Stromal cell of bone marrow (primary cell): Measurements from ENCODE around the gene TRNAU1AP.
A peak's percentile ranks its signal among the peaks of the same experiment; 100 is the strongest.
"Not testable (repeated sequence)": the region's sequence is repeated elsewhere in the genome, so short reads cannot be mapped to it uniquely, and the experiment has no call there.

Experiments used
- DNase-seq: peaks from one replicate; pipeline ENCODE4 v3.0.0-alpha.2; 2012; ENCODE audit warnings: low read depth

The TRNAU1AP gene

DNA sequence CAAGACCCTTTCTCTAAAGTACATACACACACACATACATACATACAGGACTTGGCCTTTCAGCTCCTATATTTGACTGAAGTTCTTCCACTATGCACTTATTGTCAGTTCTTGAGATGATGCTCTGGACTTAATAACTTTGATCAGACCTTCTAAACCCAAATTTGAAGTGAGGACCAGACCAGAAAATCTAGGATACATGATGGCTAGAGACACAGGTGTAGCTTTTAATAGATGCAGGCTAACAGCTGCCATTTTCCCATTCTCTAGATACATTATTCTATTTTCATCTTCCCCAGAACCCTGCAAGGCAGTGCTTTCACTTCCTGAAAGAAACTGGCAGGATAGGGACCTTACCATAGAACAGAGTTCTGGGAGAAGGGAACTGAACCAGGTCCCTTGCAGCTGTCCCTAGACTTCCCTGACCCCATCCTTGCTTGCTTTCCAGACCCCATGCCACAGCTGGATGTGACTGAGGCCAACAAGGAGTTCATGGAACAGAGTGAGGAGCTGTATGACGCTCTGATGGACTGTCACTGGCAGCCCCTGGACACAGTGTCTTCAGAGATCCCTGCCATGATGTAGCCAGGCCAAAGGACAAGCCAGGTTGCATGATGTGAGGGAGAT lies 24.3 kb downstream of the TRNAU1AP start:
- no peak for DNase-seq

DNA sequence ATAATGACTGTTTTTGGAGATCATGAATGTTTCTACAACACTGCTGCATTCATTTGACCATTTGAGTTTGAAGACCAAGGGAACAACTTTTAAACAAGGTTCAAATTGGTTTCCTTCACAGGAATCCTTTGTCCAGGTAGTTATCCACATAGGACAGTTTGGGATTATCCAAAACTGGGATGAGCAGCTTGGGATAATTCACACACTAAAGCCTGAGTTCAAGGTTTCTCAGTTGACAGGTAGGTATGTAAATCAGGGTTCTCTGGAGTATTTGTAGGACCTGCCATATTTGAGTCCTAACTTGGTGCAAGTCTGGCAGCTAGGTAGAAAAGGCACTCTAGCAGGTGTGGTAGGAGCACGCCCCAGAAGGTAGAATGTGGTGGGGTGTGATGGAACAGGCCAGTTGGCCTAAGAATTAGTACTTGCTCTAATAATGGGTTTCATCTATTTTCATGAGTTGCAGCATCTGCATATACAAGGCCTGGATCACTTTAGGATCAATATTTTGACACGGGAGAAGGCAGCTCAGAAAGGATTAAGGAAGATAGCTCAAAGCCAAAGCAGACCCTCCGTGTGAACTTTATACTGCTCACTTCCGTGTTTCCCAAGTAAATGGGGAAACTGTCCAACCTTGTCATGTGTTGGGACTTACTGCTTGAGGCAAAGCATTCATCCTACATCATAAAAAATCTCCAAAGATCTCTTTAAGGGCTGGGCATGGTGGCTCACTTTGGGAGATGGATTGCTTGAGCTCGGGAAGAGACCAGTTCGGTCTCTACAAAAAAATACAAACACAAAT lies 25.1 kb downstream of the TRNAU1AP start:
- no peak for DNase-seq

DNA sequence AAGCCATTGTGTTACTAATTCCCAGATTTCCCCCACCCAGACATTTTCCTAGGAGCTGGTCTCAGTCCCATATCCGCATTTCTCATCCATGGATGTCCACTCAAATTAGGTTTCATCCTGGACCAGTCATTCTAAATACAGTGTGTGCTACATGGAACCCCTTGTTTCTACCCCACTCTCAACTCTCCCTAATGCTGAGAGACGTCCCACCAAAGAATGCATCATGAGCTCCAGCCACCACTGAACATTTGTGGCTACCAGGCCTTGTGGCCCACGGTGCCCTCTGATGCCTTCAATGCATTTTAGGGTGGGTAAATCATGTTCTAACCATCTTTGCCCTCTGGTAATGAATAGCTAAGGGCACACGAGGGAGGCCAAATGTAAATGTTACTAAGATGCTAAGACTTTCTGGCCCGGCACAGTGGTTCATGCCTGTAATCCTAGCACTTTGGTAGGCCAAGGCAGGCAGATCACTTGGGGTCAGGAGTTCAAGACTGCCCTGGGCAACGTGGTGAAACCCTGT lies 25.9 kb downstream of the TRNAU1AP start:
- DNase-seq, result no peak

DNA sequence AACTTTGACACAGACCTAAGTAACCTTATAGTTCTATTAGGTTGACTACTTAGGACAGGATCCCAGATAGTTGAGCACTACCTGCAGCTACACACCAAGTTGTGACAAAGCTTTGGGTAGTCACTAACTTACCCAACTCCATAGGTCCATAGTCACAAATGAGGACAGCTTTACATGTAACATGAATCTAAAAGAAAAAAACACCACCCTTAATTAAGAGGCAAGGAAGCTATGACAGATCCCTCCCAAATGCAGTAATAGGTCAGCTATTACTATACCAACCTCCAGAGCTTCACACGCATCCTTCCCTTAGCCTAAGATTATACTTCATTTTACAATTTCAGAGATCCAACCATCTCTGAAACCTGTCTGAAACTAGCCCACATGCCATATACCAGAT lies 26.5 kb downstream of the TRNAU1AP start:
- DNase-seq, result no peak

DNA sequence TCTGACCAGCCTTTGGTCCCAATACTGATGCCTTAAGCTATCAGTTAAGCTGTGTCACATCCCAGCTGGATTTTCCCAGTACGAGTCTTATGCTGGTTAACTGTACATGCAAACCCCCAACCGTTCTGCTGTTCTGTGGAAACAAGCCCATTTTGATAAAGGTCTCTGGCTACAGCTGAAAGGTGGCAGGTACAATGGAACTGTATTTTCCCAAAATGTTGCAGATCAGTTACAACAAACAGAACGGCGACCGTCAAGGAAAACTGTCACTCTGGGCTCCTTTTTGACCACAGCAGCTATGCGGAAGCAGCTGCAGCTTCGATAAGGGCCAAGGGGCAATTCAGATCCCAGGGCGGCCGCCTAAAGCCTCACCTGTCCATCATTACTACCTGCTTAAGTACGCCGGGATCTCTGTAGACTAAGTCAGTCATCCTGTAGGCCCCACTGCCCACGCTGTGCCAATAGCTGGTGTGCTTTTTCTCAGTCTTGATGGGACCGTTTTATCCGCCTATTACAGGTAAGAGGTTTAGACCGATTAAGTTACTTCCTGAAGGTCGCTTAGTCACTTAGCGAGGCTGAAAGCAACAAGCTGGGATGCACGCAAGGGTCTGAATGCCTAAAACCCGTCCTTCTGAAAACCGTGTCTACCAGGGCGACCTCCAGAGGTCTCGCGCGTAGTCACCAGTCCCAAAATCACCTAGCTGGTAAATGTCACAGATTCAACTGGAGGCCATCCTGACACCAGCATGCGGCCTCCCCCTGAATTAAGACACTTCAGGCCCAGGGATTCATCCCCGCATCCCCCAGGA lies 28.0 kb downstream of the TRNAU1AP start:
- DNase-seq, result no peak

DNA sequence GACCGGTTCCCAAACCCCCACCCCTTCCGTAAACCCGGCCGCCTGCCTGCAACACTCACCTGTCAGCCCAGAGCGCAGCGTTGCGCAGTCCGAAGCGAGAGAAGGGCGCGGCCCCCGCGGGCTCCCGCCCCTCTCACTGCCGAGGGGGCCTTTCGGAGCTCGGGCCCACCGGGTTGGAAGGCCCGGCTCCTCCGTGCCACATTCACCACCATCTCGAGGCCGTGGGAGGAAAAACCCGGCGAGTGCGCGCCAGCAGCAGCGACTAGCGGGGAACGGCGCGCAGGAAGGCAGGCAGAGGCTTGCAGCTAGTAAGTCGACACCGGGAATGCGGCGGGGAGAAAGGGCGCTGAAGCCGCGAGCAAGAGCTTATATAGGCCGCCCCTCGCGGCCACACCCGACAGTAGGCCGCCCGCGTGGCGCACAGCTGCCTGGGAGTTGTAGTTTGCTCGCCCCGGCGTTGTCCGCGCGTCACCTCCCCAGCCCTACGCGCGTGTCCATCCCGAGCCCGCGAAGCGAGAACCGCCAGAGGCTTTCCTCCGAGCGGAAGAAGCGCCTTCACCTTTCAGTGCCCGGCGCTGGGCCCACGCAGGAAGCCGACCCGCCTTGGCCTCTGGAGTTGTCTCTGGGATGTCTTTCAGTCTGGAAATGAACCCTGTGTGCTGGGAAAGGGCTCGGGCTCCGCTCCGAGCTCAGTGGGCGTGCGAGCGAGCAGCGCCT lies 28.8 kb downstream of the TRNAU1AP start:
- DNase-seq, result peak; percentile 89

DNA sequence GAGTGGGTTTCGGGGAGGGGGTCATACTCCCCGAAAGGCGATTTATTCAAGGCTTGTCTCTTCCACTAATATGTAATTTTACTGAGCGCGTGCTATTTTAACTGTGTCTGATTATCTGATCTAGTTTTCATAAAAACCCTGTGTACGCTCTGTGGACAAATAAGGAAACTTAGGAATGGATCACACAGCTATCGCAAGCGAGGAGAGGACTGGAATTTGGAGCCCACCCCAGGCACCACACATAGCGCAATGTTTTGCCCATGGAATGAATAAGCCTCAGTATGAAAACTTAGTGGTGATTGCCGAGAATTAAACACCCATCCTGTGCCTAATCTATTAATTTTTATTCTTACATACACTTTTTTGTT lies 29.3 kb downstream of the TRNAU1AP start:
- no peak for DNase-seq

DNA sequence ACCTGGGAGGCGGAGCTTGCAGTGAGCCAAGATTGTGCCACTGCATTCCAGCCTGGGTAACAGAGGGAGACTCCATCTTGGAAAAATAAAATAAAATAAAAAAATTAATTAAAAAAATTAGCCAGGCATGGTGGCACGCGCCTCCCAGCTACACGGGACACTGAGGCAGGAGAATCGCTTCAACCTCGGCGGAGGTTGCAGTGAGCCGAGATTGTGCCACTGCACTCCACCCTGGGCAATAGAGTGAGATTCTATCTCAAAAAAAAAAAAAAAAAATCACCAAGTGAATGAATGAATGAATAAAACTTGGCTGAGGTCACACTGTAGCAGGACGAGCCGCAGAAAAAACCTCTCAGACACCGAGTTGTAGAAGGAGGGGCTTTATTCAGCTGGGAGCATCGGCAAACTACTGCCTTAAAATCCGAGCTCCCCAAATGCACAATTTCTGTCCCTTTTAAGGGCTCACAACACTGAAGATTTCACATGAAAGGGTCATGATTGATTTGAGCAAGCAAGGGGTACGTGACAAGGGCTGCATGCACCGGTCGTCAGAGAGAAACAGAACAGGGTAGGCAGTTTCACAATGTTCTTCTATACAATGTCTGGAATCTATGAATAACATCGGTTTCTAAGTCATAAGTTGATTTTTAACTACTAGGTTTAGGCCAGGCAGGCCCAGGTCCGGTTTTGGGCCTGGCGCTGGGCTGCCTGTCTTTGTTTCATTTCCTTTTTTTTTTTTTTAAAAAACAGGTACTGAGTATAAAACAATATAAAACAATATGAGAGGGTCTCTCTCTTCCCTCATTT lies 33.9 kb downstream of the TRNAU1AP start:
- not testable (repeated sequence) for DNase-seq

DNA sequence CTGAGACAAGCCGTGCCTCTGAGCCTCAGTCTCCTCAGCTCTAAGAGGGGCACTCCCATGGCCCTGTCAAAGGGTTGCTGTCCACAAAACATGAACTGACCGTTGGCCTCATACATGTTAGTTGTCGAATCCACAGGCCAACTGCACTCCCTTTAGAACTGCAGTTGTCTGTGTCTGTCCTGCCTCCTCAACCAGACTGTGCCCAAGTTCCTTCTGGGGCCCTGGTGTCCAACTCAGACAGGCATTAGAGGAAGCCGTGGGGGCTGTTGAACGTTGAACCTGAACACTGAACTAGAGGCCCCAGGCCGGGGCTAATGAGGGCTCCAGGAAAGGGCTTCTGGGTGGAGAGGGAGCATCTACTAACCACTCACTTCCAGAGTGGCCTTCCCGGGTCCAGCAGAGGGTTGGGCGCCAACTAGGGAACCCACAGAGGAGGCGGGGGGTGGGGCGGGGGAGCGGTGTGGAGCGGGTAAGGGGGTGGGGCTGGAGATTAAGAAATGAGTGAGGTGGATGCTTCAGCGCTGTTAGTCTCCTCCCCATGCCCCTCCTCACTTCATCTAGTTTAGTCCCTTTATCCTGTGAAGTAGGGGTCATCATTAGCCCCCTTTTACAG lies 38.9 kb downstream of the TRNAU1AP start, which contains the start of gene RAB42:
TSS of gene RAB42 (plus strand) at position 558 of the 613 bp plus-strand sequence. CDS start 247 bp downstream, outside the sequence.
- DNase-seq, result no peak

DNA sequence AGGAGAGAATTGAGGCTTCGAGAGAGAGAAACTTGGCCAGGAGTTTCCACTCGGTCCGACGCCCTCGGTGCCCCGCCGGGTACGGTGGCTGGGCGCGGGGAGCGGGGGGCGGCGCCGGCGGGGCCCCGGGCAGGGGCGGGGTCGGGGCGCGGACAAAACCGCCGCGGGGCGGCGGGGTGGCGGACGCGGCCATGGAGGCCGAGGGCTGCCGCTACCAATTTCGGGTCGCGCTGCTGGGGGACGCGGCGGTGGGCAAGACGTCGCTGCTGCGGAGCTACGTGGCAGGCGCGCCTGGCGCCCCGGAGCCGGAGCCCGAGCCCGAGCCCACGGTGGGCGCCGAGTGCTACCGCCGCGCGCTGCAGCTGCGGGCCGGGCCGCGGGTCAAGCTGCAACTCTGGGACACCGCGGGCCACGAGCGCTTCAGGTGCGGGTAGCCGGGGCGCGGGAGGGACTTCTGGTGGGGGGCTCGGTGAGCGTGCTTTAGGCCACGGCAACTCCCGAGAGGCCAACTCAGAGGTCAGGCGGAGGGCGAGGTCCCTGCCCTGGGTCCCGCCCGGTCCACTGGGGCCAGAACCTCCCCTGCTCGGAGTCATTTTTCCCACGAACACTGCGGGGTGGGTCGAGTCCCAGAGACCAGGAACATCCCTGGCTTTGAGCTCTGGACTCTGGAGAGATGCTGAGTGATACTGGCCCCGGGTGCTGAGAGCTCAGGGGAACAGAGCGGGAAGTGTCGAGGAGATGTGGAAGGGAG lies 39.6 kb downstream of the TRNAU1AP start:
- no peak for DNase-seq

DNA sequence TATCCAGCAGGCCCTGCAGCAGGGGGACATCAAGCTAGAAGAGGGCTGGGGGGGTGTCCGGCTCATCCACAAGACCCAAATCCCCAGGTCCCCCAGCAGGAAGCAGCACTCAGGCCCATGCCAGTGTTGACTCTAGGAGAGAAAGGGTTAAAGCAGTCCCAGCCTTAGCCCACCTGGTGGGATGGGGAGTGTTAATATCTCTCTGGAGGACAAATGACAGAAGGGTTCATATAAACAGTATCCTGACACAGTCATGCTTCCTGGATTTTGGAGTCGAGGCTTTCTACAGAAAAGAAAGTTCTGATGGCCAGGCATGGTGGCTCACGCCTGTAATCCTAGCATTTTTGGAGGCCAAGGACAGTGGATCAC lies 41.1 kb downstream of the TRNAU1AP start:
- not testable (repeated sequence) for DNase-seq

DNA sequence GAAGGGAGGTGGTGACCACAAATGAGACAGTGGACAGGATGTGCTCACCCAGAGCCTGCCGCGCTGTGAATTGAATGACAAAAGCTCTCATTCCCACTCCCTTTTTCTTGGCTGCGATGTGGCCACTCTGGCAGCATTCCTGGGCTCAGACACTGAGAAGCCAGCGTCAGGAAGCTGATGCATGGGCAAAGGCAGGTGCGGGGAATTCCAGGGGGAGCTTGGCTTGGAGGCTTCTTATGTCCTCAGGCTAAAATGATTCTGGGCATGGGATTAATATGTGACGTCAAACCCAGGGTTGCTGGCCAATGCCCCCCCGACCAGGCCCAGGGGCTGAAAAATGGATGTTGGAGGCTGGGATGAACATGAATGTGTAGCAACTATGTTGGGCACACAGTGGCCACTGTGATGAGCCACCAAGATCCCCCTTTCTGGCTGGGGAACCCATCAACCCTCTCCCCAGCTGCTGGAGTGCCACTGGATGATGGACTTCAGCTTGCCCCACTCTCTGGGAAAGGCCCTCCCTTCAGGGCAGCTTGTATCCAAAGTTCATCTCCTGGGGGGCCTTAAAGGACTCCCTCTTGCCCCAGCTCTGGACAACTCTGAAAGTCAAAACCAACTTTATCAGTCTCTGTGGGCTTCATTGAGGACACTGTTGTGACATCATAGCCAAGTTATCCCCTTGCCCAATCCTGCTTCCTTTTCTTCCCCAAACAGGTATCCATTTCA lies 42.0 kb downstream of the TRNAU1AP start:
- DNase-seq, result not testable (repeated sequence)

DNA sequence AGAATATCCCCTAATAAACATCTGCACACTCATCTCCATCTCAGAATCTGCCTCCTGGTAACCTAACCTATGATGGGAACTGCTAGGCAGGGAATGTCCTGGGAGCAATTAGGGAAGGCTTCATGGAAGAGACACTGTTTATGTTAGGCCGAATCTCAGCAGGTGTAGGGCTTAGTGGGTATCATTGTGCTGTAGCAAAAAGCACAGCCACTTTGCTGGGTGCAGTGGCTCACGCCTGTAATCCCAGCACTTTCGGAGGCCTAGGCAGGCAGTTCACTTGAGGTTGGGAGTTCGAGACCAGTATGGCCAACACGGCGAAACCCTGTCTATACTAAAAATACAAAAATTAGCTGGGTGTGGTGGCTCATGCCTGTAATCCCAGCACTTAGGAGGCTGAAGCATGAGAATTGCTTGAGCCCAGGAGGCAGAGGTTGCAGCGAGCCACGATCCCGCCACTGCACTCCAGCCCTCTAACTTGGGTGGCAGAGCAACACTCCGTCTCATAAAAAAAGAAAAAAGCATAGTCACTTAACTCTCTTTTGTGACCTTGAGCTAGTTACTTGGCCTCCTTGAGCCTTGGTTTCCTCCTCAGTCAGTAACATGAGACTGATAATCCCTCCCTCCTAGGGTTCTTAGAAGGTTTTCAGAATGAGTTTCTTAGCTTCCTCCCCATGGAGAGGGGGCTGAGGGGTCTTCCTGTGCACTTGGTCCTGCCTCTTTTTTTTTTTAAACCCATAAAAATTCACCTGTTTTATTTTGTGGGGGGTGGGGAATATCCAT lies 42.7 kb downstream of the TRNAU1AP start:
- no peak for DNase-seq

DNA sequence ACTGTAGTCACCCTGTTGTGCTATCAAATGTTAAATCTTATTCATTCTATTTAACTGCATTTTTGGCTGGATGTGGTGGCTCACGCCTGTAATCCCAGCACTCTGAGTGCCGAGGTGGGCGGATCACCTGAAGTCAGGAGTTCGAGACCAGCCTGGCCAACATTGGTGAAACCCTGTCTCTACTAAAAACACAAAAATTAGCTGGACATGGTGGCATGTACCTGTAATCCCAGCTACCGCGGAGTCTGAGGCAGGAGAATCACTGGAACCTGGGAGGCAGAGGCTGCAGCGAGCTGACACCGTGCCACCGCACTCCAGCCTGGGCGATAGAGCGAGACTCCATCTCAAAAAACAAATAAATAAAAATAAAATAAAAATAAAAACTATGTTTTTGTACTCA lies 43.4 kb downstream of the TRNAU1AP start:
- DNase-seq, result not testable (repeated sequence)

DNA sequence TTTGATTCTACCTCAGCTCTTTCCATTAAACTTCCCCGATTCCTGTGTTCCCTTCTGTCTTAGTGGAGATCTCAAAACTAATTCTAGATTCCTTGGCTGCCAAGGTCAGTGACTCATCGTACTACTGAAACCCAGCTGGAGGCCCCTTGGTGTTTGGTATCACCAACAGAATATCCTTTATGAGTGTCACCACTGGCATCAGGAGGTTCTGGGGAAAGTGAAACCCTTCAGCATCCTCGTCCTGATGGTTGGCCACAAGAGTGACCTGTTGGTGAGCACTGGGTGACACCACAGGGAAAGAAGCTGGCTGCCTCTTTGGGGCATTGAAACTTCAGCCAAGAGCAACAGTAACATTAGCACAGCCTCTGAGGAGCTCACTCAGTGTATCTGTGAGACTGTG lies 48.8 kb downstream of the TRNAU1AP start:
- peak; percentile 85 for DNase-seq

DNA sequence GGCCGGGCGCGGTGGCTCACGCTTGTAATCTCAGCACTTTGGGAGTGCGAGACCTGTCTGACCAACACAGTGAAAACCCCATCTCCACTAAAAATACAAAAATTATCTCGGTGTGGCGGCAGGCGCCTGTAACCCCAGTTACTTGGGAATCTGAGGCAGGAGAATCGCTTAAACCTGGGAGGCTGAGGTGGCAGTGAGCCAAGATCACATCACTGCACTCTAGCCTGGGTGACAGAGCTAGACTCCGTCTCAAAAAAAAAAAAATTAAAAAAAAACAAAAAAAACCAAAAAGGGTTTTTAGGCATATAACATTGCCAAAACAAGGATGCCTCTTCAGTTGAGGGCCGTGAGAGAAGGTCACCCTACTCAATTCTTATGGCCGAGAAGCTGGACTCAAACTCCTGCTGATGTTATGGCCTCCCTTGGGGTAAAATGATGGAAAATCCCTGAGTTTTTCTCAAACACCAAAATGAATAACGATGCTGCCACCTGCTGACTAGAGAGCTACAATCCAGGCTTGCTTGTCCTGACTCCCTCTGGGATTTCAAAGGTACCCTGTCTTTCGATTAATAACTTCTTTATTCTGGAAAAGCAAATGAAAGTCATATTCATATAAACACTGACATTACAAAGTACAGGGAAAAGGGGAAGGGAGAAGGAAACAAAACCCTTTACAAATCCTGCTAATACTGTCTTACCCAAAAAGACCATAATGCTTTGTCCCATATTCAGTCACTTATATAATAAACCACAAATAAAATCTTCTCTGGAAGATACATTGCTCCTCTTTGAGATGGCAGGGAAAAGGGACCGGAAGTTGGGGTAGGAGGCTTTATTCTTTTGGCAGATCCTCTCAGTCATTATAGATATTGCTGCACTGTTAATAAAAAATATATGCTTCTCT lies 49.9 kb downstream of the TRNAU1AP start:
- peak; percentile 81 for DNase-seq

DNA sequence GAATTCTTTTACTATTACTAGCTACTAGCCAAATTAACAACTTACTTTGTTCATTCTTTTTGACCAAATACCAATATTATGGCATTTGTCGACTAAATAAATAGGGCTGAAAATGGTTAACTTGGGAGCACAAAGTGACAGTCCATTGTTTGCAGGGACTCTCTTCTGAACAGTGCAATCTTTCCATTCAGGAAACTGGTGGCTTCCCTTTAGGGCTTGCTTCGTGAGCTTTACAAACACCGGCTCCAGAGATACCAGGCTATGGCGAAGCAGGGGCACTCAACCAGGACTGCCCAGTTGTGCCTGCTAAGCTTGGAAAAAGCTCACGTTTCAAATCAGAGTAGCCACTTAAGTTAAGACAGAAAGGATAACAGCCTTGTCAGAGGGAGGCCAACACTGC lies 51.5 kb downstream of the TRNAU1AP start:
- no peak for DNase-seq
